ENCODE measurements around the gene LIPA.
"Not testable (repeated sequence)": the region's sequence is repeated elsewhere in the genome, so short reads cannot be mapped to it uniquely, and the experiment has no call there.

Gene LIPA

DNA sequence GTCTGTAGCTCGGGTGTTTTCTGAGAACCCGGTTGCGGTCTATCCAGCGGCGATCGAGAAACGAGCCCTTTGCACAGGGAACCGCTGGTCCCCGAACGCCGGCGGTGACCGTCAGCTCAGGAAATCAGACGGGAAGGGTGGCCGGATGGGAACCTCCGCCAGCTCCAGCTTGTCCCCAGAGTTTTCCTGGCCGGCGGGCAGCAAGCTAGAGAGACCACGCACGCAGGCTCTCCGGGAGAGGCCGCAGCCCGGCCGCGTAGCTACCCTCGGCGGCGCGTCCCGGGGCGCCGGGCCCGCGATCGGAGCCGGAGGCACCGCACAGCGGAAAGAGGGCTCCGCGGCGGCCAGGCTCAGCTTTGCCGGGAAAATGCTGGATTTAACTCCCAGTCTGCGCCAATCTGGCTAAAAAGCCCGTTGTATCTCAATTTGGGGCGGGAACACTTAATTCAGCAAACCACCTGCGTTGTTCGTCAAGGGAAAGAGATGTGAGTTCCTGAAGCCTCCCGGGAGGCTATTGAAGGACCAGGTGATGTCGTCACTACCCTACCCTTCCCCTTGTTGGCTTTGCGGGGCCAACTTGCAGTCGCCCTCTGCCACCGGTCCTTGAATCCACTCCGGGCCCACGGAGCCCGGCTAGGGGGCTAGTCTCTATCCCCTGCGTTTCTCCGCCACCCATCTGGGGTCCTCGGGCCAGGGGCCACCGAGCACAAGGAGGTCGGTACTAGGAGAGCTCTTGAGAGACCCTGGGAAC lies 43.6 kb downstream of the LIPA start:
- no peak for DNase-seq (ENCODE audit: low spot score)

DNA sequence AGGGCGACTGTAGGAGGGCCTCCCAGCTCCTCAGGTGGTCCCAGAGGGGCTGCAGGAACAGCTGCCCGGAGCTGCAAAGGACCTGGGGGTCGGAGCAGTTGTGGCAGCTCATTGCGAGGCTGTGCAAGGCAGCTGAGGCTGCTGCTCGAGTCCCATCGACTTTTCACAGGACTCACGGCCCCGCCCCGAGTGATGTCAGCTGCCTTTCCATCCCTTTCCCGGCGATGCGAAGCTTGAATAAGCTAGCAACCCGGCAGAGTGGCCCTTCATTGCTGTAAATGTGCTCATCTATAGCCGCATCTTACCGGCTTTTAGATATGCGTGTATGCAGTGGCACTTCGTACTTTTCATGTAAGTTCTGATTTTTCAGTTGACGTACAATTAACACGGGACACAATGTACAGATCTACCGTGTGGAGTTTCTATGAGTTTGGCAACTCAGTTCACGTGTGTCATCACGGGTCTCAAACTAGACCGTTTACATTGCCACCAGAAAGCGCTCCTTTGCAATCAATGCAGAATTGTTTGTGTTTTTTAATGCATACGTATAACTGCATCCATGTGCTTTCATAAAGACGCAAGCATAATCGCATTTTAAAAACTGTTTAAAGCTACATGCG lies 44.3 kb downstream of the LIPA start, which contains the start of gene CH25H:
TSS of gene CH25H (minus strand) at position 137 of the 620 bp plus-strand sequence. CDS start at position 112, 25 bp downstream.
- DNase-seq (ENCODE audit: low spot score): peak; percentile 89

DNA sequence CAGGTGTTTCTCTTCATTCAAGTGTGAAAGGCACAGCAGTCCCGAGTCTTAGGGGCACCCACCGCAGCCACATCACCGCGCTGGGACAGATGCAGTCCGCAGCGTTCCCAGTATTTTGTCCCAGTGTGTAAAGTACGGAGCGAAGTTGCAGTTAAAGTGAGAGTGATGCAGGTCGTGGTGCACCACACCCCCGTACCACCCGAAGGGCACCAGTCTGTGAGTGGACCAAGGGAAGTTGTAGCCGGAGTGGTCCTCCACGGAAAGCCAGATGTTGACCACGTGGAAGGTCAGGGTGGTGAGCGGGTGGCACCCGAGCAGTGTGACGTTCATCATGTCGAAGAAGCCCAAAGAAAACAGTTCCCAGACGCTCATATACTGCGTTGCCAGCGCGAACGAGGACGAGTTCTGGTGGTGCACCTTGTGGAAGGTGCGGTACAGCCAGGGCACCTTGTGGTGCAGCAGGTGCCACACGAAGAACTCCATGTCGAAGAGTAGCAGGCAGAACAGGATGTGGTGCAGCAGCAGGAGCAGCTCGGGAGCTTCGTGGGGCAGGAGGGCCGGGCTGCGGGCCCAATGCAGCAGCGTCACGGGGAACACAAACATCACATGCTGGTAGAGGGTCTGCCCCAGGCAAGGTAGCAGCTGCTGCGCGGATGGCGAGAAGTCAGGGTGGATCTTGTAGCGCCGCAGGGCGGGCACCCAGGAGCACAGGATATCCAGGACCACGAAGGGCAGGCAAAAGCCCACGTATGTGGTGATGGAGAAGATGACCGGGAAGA lies 45.0 kb downstream of the LIPA start:
- DNase-seq (ENCODE audit: low spot score): no peak

DNA sequence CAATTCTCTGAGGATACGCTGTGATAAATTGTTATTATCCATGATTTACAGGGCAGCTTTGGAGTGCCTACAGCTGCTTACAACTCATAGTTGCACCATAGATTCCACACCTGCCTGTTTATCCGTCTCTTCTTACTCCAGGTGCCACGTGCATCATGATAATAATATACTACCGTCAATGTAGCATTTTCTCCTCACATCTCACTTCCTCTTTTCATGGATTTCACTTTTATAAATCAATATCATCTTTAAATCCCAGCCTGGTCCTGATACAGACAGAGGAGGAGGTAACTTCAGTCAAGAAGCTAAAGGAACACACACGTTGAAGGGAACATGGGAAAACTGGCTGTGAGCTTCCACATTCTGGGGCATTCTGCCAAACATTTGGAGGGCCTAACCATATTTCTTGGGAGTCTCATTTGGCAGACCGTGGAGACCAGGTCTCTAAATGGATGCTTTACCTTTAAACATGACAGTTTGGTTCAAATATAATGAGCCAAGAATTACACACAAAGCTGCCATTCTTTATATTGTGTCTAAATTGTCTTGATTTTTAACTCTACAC lies 46.9 kb downstream of the LIPA start:
- peak; percentile 25 for DNase-seq (ENCODE audit: low spot score)

DNA sequence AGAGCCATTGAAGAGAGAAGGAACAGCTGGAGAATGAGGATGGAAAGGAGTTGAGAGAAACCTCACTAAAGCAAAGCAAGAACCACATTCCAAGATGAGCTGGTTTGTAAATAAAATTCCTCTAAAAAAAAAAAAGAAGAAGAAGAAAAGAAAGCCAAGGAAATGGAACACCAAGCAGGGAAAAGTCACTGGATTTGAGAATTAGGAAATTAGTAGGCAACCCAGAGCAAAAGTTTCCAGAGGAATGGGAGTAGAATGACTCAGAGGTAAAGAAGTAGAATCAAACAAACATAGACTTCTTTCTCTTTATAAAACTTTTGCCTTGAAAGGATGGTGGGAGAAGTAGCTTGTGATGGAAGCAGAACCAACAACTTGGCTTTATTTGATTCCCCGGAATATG lies 48.3 kb downstream of the LIPA start:
- DNase-seq (ENCODE audit: low spot score): no peak

DNA sequence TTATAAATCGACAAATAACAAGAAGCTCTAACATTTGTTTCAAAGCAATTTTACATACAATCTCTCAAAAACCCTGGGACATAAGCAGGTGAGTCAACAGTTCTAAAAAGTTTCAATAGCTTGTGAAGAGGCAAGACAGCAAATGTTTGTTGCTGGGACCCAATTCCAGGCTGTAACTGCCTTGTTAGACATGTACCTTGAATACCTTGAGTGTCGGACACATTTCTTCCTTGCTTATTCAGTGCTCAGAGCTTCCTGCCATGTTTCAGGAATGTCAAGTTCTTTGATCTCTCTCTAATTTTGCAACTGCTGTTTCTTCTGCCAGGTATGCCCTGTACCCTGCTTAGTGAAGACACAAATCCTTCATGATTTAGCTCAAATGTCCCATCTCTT lies 49.5 kb downstream of the LIPA start:
- DNase-seq (ENCODE audit: low spot score): no peak

DNA sequence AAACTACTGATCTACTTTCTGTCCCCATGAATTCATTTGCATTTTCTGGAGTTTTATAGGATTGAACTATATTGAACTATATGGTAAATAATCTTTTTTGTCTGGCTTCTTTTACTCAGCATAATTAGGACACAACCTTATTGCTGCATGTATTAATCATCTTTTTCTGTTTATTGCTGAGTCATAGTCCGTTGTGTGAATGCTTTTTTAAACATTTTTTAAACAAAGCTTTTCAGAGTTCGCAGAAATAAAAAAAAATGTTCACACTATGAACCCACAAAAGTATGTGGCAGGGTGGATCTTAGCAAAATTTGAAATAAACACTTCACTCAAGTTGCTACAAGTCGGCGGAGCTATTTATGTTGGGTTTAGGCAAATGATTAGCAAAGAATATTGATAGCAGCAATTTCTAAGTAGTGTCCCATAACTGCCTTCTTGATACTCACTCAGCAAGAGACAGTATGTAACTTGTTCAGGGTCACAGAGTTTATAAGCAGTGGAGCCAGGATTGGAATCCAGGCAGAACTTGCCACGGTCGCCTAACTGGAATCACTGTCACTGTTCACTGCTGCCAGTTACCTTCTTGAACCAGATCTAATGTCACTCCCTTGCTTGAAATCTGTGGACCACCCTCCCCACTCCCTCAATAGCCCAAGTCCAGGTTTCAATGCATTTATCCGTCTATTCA lies 50.1 kb downstream of the LIPA start:
- no peak for DNase-seq (ENCODE audit: low spot score)

DNA sequence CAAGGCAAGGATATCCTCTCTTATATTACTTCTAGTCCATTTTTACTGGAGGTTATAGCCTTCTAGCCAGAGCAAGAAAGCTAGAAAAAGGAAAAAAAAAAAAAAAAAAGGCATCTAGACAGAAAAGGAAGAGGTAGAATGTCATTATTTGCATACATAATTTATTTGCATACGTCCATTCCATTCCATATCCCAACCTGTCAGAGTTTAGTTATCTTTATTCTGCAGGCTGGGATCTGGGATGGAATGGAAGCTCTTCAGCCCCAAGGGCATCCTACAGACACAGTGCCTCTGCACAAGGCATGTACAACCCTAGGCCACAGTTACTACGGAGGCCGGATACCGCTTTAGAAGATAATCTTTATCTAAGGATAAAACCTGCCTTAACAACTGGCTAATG lies 54.1 kb downstream of the LIPA start:
- DNase-seq (ENCODE audit: low spot score): no peak

DNA sequence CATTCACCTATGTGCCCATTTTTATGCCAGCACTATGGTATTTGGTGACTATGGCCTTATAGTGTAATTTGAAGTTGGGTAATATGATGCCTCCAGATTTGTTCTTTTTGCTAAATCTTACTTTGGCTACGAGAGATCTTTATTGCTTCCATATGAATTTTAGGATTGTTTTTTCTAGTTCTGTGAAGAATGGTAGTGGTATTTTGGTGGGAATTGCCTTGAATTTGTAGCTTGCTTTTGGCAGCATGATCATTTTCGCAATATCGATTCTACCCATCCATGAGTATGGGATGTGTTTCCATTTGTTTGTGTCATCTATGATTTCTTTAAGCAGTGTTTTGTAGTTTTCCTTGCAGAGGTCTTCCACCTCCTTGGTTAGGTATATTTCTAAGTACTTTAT lies 60.3 kb downstream of the LIPA start:
- not testable (repeated sequence) for DNase-seq (ENCODE audit: low spot score)

DNA sequence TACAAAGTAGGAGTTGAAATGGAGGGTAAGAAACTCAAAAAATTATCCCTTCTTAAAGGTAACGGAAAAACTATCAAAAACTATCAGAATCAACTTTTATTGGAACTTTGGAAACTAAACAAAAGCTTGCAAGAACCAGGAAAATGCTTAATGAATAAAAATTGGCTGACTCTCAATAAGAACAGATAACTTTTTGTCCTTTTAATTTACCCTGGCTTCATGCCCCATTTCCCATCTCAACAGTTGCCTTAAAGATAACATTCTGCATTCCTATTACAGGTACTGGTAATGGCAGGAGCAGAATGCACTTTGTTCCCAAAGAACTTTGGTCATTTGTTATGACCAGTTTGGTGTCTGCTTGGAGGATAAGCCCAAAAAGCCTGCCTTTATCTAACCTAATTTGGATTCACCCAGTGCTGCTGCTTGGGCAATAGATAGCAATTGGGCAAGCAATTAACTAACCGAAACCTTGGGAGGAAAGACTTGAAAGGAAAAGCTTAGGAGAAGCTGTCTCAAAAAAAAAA lies 62.3 kb downstream of the LIPA start:
- DNase-seq (ENCODE audit: low spot score): no peak

DNA sequence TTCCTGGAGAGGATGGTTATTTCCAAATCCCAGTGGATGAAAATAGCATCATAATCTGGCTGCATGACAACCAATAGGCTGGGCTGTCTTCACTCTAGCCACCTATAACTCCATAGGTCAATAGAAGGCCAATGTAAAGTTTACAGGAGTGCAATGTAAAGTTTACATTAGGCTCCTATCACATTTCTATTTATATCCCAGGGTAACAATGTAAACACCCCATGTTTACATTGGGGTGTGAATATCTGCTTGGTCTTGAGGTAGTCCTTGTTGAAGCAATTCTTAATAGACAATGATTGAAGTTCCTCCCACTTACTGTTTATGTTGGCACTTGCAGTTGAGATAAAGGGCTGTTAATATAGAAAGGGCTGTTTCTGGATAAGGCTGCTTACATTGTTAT lies 65.9 kb downstream of the LIPA start:
- no peak for DNase-seq (ENCODE audit: low spot score)

DNA sequence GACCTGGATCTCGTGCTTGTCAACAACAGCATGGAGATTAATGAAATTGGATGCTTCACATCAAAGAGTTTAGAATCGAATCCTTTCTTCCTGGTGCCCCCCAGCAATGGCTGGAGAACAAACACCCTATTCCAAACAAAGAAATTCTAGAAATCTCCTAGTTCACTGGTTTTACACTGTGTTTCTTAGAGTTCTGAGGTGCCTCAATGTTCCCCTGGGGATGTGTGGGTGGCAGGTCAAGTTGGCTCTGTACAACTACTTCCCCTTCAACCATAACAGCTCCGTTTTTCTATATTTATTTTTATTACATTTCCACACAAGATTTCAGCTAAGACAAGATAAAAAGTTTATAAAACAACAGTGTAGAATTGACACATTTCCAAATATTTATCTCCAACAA lies 66.9 kb downstream of the LIPA start:
- no peak for DNase-seq (ENCODE audit: low spot score)

DNA sequence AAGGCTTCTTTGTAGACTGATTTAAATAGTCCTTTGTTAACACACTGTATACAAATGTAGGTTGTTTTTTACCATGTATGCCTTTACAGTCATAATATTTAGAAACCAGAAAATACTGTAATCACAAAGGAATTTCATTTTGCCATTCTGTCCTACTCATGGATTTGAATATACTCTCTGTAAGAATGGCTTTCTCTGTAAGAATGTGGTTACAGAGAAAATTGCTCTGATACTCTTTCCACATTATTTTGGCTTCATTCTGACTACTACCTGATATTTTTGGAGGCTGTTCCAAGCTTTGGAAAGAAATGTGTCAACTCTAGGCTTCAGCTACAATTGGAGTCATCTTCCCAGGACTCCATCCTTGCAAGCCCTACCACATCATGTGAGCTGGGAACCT lies 68.0 kb downstream of the LIPA start:
- no peak for DNase-seq (ENCODE audit: low spot score)

DNA sequence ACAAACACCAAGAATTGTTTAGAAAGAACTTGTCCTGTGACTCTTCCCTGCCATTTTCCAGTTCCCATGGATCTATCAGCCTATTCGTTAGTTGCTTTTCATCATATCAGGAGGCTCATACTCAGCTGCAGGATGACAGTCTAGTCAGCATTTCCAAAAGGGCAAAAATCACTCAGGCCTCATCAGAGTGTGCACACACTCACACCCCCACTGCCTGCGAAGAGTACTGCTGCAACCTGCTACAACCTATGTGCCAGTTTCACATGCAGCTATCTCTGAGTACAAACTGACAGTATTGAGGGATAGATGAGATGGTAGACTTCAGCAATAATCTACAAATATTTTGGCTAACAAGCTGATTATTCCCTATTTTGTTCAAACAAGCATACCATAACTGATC lies 68.7 kb downstream of the LIPA start:
- DNase-seq (ENCODE audit: low spot score): no peak

DNA sequence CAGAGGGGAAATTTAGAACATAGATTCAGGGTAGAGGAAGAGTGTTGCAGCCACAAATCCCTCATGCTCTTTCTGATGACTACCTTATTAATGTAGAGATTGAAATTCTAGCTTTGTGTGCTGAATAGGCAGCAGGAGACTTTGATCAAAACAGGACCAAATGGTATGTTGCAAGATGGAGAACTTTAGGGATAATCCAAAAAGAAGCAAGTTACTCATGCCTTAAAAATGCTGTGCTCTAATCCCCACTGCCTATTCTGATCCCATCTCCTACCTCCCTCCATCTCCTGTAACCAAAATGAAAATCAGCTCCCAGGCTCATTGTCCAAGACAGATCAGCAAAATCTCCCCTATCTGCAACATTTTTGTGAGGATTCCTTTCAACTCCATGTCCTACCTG lies 75.8 kb downstream of the LIPA start:
- DNase-seq (ENCODE audit: low spot score): no peak

DNA sequence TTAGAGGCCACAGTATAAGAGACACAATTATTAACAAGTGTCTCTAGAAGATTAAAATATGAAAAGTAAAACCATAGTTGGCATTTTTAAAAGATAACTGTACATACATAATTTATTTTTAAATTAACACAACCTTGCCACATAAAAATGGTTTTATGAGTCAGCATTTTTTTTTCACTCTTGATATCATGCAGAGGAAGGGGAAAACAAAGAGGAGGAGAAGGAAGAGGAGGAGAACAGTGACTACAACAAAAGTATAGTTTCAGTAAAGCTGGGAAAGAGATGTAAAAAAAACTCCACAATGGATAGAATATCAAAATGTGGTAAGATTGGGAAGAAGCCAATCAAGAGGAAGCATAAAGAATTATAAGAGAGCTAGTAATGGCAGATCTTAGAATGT lies 78.5 kb downstream of the LIPA start:
- DNase-seq (ENCODE audit: low spot score): no peak

DNA sequence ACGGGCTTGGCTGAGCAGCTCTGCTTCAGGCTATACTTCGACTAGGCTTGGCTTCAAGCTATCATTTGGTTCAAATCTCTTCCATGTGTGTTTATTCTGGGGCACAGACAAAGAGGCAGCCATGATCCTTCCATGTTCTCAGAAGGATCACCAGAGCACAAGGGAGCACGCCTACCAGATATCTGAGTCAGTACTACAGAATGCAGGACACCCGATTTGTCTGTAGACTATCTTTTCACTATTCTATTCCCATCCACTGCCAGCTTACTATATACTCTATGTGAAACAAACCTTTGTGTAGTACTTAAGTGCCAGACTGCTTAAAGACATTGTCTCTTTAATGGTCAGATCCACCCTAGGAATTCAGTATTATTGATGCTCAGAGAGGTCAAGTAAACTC lies 79.6 kb downstream of the LIPA start:
- DNase-seq (ENCODE audit: low spot score): no peak

DNA sequence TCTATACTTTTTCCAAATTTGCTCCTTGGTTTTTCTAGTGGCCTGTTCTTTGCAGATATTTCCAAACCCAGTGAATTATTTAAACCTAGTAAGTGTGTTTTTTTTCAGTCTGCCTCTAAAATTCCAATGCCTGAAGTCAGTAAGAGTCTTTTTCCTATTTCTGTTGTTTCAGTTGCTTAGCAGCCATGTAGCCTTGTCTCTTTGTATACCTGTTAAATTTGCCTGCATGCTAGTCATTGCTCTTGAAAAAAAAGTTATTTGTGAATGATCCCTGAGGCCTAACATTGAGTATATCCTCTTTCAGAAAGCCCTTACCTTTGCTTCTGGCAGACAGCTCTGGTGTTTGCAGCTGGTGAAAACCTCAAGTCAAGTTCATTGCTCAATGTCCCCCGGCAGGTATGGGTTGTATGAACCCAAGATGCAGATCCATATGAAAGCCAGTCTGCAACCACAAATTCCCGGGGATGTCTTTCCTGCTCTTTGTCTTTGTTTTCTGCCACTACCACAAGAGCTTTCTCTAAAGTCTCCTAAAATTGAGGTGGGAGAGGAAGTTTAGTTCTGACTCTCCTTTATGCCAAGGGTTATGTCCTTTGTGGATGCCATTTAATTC lies 80.2 kb downstream of the LIPA start:
- DNase-seq (ENCODE audit: low spot score): no peak

DNA sequence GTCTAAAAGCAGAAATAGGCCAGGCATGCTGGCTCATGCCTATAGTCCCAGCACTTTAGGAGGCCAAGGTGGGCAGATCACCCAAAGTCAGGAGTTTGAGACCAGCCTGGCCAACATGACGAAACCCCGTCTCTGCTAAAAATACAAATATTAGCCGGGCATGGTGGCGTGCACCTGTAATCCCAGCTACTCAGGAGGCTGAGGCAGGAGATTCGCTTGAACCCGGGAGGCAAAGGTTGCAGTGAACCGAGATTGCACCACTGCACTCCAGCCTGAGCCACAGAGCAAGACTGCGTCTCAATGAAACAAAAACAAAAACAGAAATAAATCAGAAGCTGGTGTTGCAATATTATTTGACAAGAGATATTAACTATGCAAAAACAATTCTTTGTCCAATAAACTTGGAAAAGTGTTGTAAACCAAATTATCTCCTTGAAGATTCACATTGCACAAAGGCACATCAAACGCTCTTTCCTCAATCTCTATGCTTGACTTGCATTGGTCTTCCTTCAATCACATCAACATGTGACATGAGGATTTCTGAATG lies 83.1 kb downstream of the LIPA start:
- not testable (repeated sequence) for DNase-seq (ENCODE audit: low spot score)

DNA sequence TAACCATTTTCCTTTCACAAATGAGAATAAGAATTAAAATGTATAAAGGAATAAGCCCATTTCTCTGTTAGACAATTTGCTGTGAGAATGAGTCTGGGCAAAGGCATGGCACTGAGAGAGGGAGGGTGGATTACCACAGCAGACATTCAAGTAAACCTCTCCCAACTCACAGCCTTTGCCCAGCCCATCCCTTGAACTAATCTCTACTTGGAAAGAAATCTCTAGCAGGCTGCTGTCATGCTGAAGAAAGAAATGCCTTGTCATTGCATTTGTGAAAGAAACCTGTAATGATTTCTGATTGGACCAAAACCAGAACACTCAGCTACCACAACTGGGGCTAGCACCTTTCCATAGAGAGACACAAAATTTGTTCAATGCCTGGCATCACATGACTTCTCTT lies 83.7 kb downstream of the LIPA start:
- no peak for DNase-seq (ENCODE audit: low spot score)

DNA sequence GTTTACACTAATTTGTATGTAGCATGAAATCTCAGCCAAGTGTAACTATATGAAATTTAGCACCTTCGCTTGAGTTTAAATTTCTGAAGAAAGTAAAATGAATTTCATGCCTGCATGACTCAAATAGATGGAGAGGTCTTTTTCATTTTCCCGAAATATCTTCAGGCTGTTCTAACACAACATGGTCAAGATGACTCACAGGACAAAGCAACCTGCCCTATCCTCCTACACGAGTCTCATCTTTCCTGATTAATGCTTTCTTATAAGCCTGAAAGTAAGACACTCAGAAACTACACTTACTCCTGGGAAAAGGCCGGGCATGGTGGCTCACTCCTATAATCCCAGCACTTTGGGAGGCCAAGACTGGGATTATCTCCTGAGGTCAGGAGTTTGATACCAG lies 85.7 kb downstream of the LIPA start:
- peak; percentile 26 for DNase-seq (ENCODE audit: low spot score)
